Iris pigment epithelial cell (primary cell): Measurements from ENCODE around the gene TNFSF11.
"Not testable (repeated sequence)": the region's sequence is repeated elsewhere in the genome, so short reads cannot be mapped to it uniquely, and the experiment has no call there.

Source experiments
- DNase-seq: peaks from one replicate; pipeline ENCODE4 v3.0.0-alpha.2; 2011; ENCODE audit warnings: low read depth

TNFSF11 gene

GRCh38 chr13:42560320-42560719 lies 13.6 kb upstream of the TNFSF11 start:
- not testable (repeated sequence) for DNase-seq

DNA sequence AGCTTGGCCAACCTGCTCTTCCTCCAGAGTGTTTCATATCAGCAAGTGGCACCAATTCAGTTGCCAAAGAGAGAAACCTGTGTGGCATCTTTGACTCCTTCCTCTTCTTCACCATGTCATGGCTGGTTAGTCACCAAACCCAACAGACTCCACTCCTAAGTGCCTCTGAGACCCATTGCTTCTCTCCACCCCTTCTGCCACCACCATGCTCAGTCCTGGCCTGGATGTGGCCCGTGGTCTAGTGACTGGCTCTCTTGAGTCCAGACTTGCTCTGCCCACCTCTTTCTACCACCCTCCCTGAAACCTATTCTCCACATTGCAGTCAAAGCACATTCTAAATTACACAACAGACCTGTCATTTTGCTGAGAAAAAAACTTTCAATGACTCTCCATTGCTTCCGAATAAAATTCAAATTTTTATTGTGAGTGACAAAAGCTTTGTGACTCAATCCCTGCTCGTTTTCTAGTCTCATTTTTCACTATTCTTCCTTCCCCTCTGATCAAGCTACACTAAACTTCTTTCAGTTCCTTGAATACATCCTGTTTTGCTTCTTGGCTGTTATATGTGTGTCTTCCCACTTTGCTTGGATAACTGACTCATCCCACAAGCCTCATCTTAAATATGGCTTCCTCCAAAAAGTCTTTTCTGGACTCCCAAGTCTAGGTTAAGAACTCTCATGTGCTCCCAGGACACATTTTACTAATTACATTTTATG lies 12.0 kb upstream of the TNFSF11 start:
- peak; percentile 57 for DNase-seq

GRCh38 chr13:42567906-42568305 lies 6.0 kb upstream of the TNFSF11 start:
- no peak for DNase-seq

GRCh38 chr13:42569576-42570344 lies 4.2 kb upstream of the TNFSF11 start:
- DNase-seq: no peak

DNA sequence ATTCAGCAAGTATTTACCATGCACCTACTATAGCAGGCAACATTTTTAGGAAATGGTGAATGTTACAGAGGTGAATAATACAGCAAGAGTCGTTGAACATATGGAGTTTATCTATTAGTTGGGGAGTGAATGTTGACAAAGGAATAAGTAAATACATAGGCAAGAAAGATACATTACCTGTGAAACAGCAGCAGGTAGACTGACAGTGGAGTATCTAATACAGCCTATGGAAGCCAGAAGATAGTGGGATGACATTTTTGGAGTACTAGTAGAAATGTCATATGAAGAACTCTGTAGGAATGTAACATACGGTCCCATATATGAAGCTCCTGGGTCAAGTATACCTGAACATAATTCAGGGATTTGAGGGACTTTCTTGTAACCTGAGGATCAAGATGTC lies 2.1 kb upstream of the TNFSF11 start:
- DNase-seq: no peak

DNA sequence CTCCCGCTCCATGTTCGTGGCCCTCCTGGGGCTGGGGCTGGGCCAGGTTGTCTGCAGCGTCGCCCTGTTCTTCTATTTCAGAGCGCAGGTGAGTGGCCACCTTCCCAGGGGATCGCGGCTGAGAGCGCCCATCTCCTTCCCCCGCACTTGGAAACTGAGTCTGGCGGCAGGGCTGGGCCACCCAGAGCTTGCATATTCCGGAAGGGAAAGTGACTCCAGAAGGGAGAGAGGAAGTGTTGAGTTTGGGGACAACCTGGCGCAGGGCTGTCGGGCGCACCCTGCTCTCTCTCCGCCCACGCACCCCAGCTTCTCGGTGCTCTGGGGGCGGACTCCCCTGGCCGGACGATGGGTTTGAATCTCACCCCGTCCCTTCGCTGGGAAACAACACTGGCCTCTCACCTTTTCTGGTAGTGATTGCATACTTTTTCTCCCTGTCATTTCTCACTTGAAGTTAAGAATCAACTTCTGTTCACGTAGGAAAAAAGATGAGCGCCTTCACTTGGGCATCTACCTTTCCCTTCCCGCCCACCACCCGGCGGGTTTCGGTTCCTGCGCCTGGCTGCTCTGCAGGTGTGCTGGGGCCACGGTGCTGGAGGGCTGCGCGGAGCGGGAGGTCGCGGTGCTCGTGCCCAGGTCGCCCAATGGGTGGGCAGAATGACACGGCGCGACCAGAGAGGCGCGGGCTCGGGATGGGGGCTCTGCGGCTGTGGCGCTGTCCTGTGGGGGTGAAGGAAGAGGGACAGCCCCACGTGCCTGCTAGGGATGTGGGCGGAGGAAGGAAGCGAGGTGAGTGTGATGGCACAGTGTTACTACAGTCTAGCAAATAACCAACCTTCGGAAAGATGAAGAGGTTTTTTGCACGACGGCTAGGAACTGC lies 721 bp downstream of the TNFSF11 start:
- DNase-seq: no peak

- DNase-seq: no peak
These were observed 2.0 kb downstream of the TNFSF11 start for GRCh38 chr13:42575938-42576337.

DNA sequence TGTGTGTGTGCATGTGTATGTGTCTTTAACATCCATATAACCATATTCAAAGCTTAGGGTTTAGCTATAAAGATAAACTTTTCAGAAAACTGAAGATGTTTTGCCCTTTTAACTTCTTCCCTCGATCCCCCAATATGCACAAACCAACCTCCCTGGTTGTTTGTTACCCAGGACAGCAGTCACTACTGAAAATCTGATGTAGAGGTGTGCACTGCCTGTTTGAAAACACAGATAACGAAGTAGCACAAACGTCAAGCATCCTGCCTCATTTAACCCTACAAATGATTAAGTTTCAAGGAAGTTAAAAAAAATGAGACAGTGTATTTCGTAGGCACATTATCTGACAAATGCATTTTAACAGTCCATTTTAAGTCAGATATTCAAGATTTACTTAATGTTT lies 3.6 kb downstream of the TNFSF11 start:
- no peak for DNase-seq

- no peak for DNase-seq
These were observed 6.7 kb downstream of the TNFSF11 start for GRCh38 chr13:42580644-42581043.

- no peak for DNase-seq
These were observed 7.5 kb downstream of the TNFSF11 start for GRCh38 chr13:42581427-42581826.

- no peak for DNase-seq
These were observed 17.6 kb downstream of the TNFSF11 start for GRCh38 chr13:42591602-42592001.

DNA sequence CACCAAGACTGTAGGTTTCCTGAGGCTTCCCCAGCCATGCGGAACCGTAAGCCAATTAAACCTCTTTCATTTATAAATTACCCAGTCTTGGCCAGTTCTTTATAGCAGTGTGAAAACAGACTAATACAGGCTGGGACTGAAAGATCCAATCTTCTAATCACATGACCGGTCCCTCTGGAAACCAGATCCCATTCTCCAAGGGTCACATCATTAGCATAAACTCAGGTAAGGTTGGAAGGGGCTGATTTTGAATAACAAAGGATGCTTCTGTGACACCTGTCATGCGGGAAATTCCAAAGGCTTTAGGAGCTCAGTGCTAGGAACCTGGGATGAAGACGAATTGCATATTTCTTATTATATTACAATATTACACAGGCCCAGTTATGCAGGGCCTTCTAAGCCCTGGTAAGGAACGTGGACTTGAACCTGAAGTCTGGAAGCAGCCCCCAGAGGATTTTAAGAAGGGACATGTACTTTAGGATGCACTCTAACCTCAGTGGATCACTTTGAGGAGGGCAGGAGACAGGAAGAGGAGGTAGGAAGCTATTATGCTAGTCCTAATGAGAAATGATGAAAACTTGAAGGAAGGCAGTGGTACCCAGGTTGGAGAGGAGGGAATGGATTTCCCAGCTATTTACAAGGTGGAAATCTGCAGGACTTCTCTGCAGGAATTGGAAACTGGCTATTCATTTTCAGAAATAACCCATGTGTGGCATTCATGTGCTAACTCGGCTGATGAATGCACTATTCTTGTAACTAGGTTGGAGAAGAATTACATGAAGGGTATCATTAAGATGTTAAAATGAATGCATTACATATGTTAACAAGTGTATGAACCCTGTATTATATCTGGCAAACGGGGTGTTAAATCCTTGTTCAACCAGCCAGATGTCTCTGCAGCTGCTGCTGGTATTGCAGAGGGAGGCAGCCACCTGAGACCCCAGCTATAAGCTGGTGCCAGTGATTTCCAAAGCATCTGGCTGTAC lies 19.3 kb downstream of the TNFSF11 start:
- no peak for DNase-seq

GRCh38 chr13:42594481-42595252 lies 20.7 kb downstream of the TNFSF11 start:
- DNase-seq: peak; percentile 84

DNA sequence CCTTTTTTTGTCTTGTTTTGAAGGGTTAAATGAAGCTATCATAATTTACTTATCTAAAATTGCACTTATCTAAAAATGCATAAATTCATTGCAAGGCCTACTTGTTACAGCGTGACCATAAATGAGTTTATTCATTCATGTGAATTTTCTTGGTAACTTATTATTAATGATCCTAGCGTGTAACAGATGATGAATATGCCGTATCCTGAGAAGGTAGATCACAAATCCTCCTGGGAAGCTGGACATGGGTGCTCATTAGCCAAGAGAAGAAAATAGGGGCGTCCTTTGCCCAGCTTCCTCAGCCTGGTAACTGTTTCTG lies 21.3 kb downstream of the TNFSF11 start:
- DNase-seq: no peak

DNA sequence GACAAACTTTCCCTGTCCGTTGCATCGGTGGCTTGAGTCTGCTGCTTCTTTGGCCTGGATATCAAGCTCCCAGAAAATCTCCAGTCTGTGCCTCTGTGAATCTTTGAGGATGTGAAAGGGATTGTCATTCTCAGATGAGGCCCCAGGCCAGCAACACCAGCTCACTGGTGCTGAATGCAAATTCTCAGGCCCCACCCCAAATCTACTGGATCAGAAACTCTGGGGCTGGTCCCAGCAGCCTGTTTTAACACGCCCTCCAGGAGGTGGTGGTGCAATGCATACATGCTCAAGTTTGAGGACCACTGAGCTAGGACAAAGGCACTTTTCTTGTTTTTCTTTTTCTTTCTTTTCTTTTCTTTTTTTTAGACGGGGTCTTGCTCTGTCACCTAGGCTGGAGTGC lies 23.6 kb downstream of the TNFSF11 start:
- no peak for DNase-seq

GRCh38 chr13:42600943-42601342 lies 27.0 kb downstream of the TNFSF11 start:
- DNase-seq: peak; percentile 39

DNA sequence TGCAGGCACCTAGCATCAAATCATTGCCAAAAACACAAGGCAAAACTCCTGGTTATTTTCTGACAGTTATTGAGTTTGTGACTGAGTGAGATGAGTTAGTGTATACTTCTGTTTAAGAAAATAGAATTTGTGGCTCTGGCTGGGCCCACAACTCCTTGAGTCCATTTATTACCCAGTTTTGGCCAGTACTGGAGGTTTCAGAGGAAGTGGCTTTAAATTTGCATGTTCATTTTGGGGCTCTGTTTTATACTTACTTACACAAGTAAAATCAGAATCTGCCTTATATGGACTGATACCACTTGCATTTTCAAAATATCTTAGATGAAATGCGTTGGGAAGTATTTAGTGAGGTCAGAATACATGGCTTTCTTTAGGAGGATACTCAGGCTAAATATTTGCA lies 29.0 kb downstream of the TNFSF11 start:
- DNase-seq: no peak

DNA sequence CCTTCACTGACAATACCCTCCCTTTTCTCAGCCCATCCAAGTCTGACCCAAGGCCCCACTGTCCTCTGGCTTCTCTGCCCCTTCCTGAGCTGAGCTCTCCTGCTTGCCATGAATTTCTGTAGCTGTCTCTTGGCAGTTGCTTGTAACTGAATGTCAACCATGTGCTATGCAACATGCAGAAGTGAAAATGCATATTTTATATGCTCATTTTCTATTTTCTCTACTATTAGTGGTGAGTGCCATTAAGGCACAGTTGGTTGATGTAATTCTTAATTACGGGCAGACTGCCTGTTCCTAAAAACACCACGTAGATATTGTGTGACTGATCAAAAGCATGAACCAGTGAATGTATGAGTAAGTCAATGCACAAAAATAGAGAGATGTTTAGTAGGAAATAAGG lies 29.6 kb downstream of the TNFSF11 start:
- no peak for DNase-seq

DNA sequence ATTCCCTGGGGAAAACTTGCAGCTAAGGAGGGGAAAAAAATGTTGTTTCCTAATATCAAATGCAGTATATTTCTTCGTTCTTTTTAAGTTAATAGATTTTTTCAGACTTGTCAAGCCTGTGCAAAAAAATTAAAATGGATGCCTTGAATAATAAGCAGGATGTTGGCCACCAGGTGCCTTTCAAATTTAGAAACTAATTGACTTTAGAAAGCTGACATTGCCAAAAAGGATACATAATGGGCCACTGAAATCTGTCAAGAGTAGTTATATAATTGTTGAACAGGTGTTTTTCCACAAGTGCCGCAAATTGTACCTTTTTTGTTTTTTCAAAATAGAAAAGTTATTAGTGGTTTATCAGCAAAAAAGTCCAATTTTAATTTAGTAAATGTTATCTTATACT lies 33.6 kb downstream of the TNFSF11 start:
- DNase-seq: no peak

DNA sequence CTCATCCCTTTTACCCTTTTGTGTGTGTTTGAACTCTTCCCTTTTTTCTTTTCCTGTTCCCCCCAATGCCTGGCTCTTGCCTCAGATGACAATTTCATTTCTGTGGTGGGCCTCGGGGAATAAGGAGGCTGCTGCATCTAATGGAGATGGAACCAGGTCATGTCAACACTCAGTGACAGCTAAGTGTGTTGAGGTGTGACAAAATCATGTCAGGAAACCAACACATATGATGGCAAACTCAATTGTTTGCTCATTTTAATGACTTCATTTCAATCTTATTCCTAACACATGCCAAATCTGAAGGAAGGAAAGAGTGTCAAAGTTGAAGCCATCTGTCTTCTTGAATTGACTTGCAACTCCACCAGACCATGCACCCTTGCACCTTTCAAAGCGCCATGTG lies 36.7 kb downstream of the TNFSF11 start:
- DNase-seq: no peak
